HEK293 (cell line): ENCODE results near the gene ZBTB43.

ENCODE experiments used
- ATF2 ChIP-seq: fragments of 450-650 bp; formaldehyde crosslinking; IDR thresholded peaks from 2 replicates; pipeline ENCODE4 v1.5.1; 2016; ENCODE audit warnings: missing biosample characterization, missing genetic modification characterization, low read depth
- GLI2 ChIP-seq: fragments of 450-650 bp; formaldehyde crosslinking; IDR thresholded peaks from 2 replicates; pipeline ENCODE4; 2017; ENCODE audit warnings: missing biosample characterization, missing genetic modification characterization, low read depth, borderline replicate concordance
- GLI4 ChIP-seq: fragments of 450-650 bp; formaldehyde crosslinking; IDR thresholded peaks from 2 replicates; pipeline ENCODE4 v1.5.1; 2016; ENCODE audit warnings: missing biosample characterization, missing genetic modification characterization
- GLIS1 ChIP-seq: fragments of 450-650 bp; formaldehyde crosslinking; IDR thresholded peaks from 2 replicates; pipeline ENCODE4 v1.5.1; 2016; ENCODE audit warnings: missing biosample characterization, missing genetic modification characterization
- HOXD13 ChIP-seq: sonication (generic); formaldehyde crosslinking; IDR thresholded peaks from 2 replicates; pipeline ENCODE4 v1.8.0; 2022; ENCODE audit warnings: missing genetic modification reagents, borderline replicate concordance
- KLF16 ChIP-seq: fragments of 450-650 bp; formaldehyde crosslinking; IDR thresholded peaks from 2 replicates; pipeline ENCODE4 v1.5.1; 2017; ENCODE audit warnings: missing biosample characterization, missing genetic modification characterization
- REPIN1 ChIP-seq: fragments of 450-650 bp; formaldehyde crosslinking; IDR thresholded peaks from 2 replicates; pipeline ENCODE4 v1.5.1; 2017; ENCODE audit warnings: missing biosample characterization, missing genetic modification characterization, low read depth
- REST ChIP-seq: fragments of 450-650 bp; formaldehyde crosslinking; IDR thresholded peaks from 2 replicates; pipeline ENCODE4 v1.5.1; 2016; ENCODE audit warnings: missing biosample characterization, missing genetic modification characterization
- YY1 ChIP-seq: fragments of 450-650 bp; formaldehyde crosslinking; IDR thresholded peaks from 2 replicates; pipeline ENCODE4 v1.5.1; 2018; ENCODE audit warnings: missing biosample characterization, missing genetic modification characterization
- YY2 ChIP-seq: fragments of 450-650 bp; formaldehyde crosslinking; IDR thresholded peaks from 2 replicates; pipeline ENCODE4 v1.5.1; 2016; ENCODE audit warnings: missing biosample characterization, missing genetic modification characterization
- ZBTB7A ChIP-seq: fragments of 450-650 bp; formaldehyde crosslinking; IDR thresholded peaks from 2 replicates; pipeline ENCODE4 v1.5.1; 2016; ENCODE audit warnings: low read depth, missing biosample characterization, missing genetic modification characterization
- ZNF132 ChIP-seq: fragments of 450-650 bp; formaldehyde crosslinking; IDR thresholded peaks from 2 replicates; pipeline ENCODE4 v1.5.1; 2017; ENCODE audit warnings: missing biosample characterization, missing genetic modification characterization, borderline replicate concordance
- ZNF174 ChIP-seq: fragments of 450-650 bp; formaldehyde crosslinking; IDR thresholded peaks from 2 replicates; pipeline ENCODE4 v1.5.0; 2017; ENCODE audit warnings: missing biosample characterization, mild to moderate bottlenecking, missing genetic modification characterization
- ZNF239 ChIP-seq: fragments of 450-650 bp; formaldehyde crosslinking; IDR thresholded peaks from 2 replicates; pipeline ENCODE4 v1.5.1; 2016; ENCODE audit warnings: missing biosample characterization, missing genetic modification characterization
- ZNF362 ChIP-seq: fragments of 450-650 bp; formaldehyde crosslinking; IDR thresholded peaks from 2 replicates; pipeline ENCODE4 v1.5.1; 2016; ENCODE audit warnings: missing biosample characterization, missing genetic modification characterization
- ZNF366 ChIP-seq: fragments of 450-650 bp; formaldehyde crosslinking; conservative IDR thresholded peaks from 2 replicates; pipeline ENCODE4 v1.5.1; 2016; ENCODE audit warnings: missing biosample characterization, missing genetic modification characterization
- ZNF391 ChIP-seq: fragments of 450-650 bp; formaldehyde crosslinking; IDR thresholded peaks from 2 replicates; pipeline ENCODE4 v1.5.1; 2016; ENCODE audit warnings: low read depth, missing biosample characterization, missing genetic modification characterization, borderline replicate concordance
- ZNF561 ChIP-seq: fragments of 450-650 bp; IDR thresholded peaks from 2 replicates; pipeline ENCODE4 v1.5.1; 2018; ENCODE audit warnings: missing biosample characterization, missing genetic modification characterization, borderline replicate concordance
- ZNF585B ChIP-seq: fragments of 450-650 bp; formaldehyde crosslinking; IDR thresholded peaks from 2 replicates; pipeline ENCODE4 v1.5.1; 2016; ENCODE audit warnings: missing biosample characterization, missing genetic modification characterization
- ZNF76 ChIP-seq: fragments of 450-650 bp; formaldehyde crosslinking; IDR thresholded peaks from 2 replicates; pipeline ENCODE4; 2016; ENCODE audit warnings: low read depth, missing biosample characterization, missing genetic modification characterization, borderline replicate concordance
- ZNF768 ChIP-seq: fragments of 450-650 bp; formaldehyde crosslinking; IDR thresholded peaks from 2 replicates; pipeline ENCODE4 v1.5.1; 2018; ENCODE audit warnings: missing biosample characterization, mild to moderate bottlenecking, missing genetic modification characterization
- ZSCAN30 ChIP-seq: fragments of 450-650 bp; IDR thresholded peaks from 2 replicates; pipeline ENCODE4 v1.5.1; 2018; ENCODE audit warnings: missing biosample characterization, mild to moderate bottlenecking, missing genetic modification characterization, moderate library complexity
- ZSCAN4 ChIP-seq: fragments of 450-650 bp; formaldehyde crosslinking; IDR thresholded peaks from 2 replicates; pipeline ENCODE4 v1.5.1; 2017; ENCODE audit warnings: missing biosample characterization, missing genetic modification characterization
- TF ChIP-seq, protein P1 (sequence below): fragments of 450-650 bp; formaldehyde crosslinking; IDR thresholded peaks from 2 replicates; pipeline ENCODE4 v1.5.1; 2016; ENCODE audit warnings: missing biosample characterization, missing genetic modification characterization, low read depth
- TF ChIP-seq, protein P2 (sequence below): fragments of 450-650 bp; formaldehyde crosslinking; IDR thresholded peaks from 2 replicates; pipeline ENCODE4 v1.5.1; 2016; ENCODE audit warnings: missing biosample characterization, missing genetic modification characterization

Gene ZBTB43

DNA sequence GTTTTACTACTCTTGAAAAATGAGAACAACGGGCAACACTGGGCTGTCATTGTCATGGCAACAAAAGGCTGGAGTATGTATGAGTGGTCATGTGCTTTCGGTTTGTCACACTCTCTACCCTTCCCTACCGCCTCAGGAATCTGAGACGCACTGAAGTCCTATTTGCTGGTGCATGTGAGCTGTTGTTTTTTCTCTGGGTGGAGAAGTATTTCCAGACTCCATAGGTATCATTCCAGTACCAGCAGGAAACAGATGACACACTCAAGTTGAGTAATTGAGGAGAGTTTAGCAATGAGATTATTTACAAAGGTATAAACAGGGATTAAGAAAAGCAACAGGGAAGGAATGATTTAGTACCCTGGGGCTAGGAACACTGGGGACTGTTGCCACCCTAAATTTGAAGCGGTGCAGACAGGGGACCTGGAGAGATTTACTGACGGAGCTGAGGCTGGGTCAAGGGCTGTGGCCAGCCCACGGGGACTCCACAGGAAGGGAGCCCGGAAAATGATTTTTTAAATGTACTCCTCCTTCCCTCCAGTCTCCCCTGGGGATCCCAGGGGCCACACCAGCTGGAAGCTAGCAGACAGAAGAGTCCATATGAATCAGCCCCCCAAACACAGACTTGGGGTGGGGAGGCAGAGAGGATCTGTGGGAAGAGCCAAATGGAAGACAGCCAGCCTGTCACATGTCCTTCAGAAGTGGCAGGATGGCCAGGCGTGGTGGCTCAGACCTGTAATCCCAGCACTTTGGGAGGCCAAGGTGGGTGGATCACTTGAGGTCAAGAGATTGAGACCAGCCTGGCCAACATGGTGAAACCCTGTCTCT, 13.2 kb upstream of the ZBTB43 start (continued):
- no peak for TF ChIP-seq ATF2
- TF ChIP-seq ZNF174 (tag by site-specific recombination) = no peak
- no peak for TF ChIP-seq YY1
- TF ChIP-seq ZNF366 (tag by site-specific recombination) = peak; percentile 44; the same call in 1 of the 2 replicates
- TF ChIP-seq GLI2 = peak; percentile 81; the same call in 1 of the 2 replicates
- no peak for TF ChIP-seq KLF16 (tag by site-specific recombination)
- no peak for TF ChIP-seq ZSCAN4 (tag by site-specific recombination)
- no peak; the same call in 1 of the 2 replicates for TF ChIP-seq ZNF76 (tag by site-specific recombination)
- TF ChIP-seq GLIS1 (tag by site-specific recombination) = peak; percentile 80
- no peak for TF ChIP-seq HOXD13 (CRISPR knock-in tag)
- TF ChIP-seq, protein P1, sequence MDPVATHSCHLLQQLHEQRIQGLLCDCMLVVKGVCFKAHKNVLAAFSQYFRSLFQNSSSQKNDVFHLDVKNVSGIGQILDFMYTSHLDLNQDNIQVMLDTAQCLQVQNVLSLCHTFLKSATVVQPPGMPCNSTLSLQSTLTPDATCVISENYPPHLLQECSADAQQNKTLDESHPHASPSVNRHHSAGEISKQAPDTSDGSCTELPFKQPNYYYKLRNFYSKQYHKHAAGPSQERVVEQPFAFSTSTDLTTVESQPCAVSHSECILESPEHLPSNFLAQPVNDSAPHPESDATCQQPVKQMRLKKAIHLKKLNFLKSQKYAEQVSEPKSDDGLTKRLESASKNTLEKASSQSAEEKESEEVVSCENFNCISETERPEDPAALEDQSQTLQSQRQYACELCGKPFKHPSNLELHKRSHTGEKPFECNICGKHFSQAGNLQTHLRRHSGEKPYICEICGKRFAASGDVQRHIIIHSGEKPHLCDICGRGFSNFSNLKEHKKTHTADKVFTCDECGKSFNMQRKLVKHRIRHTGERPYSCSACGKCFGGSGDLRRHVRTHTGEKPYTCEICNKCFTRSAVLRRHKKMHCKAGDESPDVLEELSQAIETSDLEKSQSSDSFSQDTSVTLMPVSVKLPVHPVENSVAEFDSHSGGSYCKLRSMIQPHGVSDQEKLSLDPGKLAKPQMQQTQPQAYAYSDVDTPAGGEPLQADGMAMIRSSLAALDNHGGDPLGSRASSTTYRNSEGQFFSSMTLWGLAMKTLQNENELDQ (tag by site-specific recombination) = no peak
- TF ChIP-seq YY2 = no peak
- TF ChIP-seq ZNF561 (tag by site-specific recombination) = peak; percentile 69; the same call in 1 of the 2 replicates
- TF ChIP-seq ZBTB7A (tag by site-specific recombination) = no peak
- TF ChIP-seq ZNF362 (tag by site-specific recombination) = no peak
- TF ChIP-seq ZNF132 (tag by site-specific recombination) = no peak
- TF ChIP-seq REPIN1 (tag by site-specific recombination) = no peak
- no peak for TF ChIP-seq ZNF239
- no peak for TF ChIP-seq ZSCAN30 (tag by site-specific recombination)
- no peak for TF ChIP-seq REST (tag by site-specific recombination)
- TF ChIP-seq ZNF768 = no peak
- TF ChIP-seq ZNF585B (tag by site-specific recombination) = no peak
- TF ChIP-seq GLI4 (tag by site-specific recombination) = no peak
- TF ChIP-seq, protein P2, sequence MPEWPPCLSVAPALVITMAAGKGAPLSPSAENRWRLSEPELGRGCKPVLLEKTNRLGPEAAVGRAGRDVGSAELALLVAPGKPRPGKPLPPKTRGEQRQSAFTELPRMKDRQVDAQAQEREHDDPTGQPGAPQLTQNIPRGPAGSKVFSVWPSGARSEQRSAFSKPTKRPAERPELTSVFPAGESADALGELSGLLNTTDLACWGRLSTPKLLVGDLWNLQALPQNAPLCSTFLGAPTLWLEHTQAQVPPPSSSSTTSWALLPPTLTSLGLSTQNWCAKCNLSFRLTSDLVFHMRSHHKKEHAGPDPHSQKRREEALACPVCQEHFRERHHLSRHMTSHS (tag by site-specific recombination) = no peak
- TF ChIP-seq ZNF391 (tag by site-specific recombination) = peak; percentile 84; the same call in 1 of the 2 replicates
